HEK293 (cell line): ENCODE data around the gene MOGAT3.

Experiments
- FEZF1 ChIP-seq: fragments of 450-650 bp; formaldehyde crosslinking; IDR thresholded peaks from 2 replicates; pipeline ENCODE4 v1.5.1; 2016; ENCODE audit warnings: missing biosample characterization, missing genetic modification characterization
- ZNF121 ChIP-seq: fragments of 450-650 bp; formaldehyde crosslinking; IDR thresholded peaks from 2 replicates; pipeline ENCODE4 v1.5.1; 2016; ENCODE audit warnings: missing biosample characterization, missing genetic modification characterization
- ZNF423 ChIP-seq: fragments of 450-650 bp; formaldehyde crosslinking; IDR thresholded peaks from 2 replicates; pipeline ENCODE4 v1.5.1; 2016; ENCODE audit warnings: missing biosample characterization, missing genetic modification characterization
- ZNF530 ChIP-seq: fragments of 450-650 bp; formaldehyde crosslinking; IDR thresholded peaks from 2 replicates; pipeline ENCODE4 v1.5.1; 2016; ENCODE audit warnings: low read depth, missing biosample characterization, missing genetic modification characterization
- ZNF707 ChIP-seq: fragments of 450-650 bp; formaldehyde crosslinking; IDR thresholded peaks from 2 replicates; pipeline ENCODE4 v1.5.1; 2016; ENCODE audit warnings: missing biosample characterization, missing genetic modification characterization
- ZNF776 ChIP-seq: fragments of 450-650 bp; formaldehyde crosslinking; IDR thresholded peaks from 2 replicates; pipeline ENCODE4 v1.5.0; 2017; ENCODE audit warnings: missing biosample characterization, missing genetic modification characterization, borderline replicate concordance
- ZSCAN30 ChIP-seq: fragments of 450-650 bp; IDR thresholded peaks from 2 replicates; pipeline ENCODE4 v1.5.1; 2018; ENCODE audit warnings: missing biosample characterization, mild to moderate bottlenecking, missing genetic modification characterization, moderate library complexity
- TF ChIP-seq, protein P1 (sequence below): fragments of 450-650 bp; formaldehyde crosslinking; IDR thresholded peaks from 2 replicates; pipeline ENCODE4 v1.5.1; 2016; ENCODE audit warnings: missing biosample characterization, missing genetic modification characterization
- TF ChIP-seq, protein P2 (sequence below): fragments of 450-650 bp; formaldehyde crosslinking; IDR thresholded peaks from 2 replicates; pipeline ENCODE4 v1.5.1; 2016; ENCODE audit warnings: missing biosample characterization, missing genetic modification characterization

DNA sequence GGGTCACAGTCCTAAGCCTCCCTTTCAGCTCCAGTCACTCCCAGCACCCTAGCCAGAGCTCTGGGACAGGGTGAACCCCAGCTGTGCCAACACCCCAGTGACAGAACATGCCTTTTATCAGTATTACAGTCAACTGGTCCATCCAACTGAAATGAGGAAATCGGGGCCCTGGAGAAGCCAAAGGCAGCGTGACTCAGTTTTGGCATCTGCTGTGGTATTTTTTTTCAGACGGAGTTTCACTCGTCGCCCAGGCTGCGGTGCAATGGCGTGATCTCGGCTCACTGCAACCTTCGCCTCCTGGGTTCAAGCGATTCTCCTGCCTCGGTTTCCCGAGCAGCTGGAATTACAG lies 40.2 kb upstream of the MOGAT3 start:
- TF ChIP-seq, protein P1, sequence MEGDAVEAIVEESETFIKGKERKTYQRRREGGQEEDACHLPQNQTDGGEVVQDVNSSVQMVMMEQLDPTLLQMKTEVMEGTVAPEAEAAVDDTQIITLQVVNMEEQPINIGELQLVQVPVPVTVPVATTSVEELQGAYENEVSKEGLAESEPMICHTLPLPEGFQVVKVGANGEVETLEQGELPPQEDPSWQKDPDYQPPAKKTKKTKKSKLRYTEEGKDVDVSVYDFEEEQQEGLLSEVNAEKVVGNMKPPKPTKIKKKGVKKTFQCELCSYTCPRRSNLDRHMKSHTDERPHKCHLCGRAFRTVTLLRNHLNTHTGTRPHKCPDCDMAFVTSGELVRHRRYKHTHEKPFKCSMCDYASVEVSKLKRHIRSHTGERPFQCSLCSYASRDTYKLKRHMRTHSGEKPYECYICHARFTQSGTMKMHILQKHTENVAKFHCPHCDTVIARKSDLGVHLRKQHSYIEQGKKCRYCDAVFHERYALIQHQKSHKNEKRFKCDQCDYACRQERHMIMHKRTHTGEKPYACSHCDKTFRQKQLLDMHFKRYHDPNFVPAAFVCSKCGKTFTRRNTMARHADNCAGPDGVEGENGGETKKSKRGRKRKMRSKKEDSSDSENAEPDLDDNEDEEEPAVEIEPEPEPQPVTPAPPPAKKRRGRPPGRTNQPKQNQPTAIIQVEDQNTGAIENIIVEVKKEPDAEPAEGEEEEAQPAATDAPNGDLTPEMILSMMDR (tag by site-specific recombination), result no peak
- TF ChIP-seq ZNF530 (tag by site-specific recombination) (no peak), ZSCAN30 (tag by site-specific recombination) (no peak), ZNF121 (tag by site-specific recombination) (no peak), ZNF776 (tag by site-specific recombination) (no peak), ZNF707 (tag by site-specific recombination) (no peak), FEZF1 (no peak), ZNF423 (tag by site-specific recombination) (no peak)
- TF ChIP-seq, protein P2, sequence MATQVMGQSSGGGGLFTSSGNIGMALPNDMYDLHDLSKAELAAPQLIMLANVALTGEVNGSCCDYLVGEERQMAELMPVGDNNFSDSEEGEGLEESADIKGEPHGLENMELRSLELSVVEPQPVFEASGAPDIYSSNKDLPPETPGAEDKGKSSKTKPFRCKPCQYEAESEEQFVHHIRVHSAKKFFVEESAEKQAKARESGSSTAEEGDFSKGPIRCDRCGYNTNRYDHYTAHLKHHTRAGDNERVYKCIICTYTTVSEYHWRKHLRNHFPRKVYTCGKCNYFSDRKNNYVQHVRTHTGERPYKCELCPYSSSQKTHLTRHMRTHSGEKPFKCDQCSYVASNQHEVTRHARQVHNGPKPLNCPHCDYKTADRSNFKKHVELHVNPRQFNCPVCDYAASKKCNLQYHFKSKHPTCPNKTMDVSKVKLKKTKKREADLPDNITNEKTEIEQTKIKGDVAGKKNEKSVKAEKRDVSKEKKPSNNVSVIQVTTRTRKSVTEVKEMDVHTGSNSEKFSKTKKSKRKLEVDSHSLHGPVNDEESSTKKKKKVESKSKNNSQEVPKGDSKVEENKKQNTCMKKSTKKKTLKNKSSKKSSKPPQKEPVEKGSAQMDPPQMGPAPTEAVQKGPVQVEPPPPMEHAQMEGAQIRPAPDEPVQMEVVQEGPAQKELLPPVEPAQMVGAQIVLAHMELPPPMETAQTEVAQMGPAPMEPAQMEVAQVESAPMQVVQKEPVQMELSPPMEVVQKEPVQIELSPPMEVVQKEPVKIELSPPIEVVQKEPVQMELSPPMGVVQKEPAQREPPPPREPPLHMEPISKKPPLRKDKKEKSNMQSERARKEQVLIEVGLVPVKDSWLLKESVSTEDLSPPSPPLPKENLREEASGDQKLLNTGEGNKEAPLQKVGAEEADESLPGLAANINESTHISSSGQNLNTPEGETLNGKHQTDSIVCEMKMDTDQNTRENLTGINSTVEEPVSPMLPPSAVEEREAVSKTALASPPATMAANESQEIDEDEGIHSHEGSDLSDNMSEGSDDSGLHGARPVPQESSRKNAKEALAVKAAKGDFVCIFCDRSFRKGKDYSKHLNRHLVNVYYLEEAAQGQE (tag by site-specific recombination), result no peak
